ENCODE measurements around the gene SYNDIG1L.

DNA sequence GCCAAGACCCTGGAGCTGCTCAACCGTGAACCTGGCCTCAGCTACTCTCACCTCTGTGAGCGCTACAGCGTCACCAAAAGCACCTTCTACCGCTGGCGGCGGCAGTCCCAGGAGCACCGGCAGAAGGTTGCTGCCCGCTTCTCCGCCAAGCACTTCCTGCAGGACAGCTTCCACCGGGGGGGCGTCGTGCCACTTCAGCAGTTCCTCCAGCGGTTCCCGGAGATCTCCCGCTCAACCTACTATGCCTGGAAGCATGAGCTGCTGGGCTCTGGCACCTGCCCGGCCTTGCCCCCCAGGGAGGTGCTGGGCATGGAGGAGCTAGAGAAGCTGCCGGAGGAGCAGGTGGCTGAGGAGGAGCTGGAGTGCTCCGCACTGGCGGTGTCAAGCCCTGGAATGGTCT, 68.4 kb downstream of the SYNDIG1L start:
- no peak for TF ChIP-seq CTCF (conservative IDR thresholded peaks at IDR 0.05)
- TF ChIP-seq ZFX (IDR thresholded peaks at IDR 0.05) = no peak
